Esophagus squamous epithelium (tissue), 5 donors: ENCODE data around the gene LRRC10B. TPM values are rescaled to one million over a fixed set of nuclear protein-coding genes. Genes with fewer than 3 reads are reported as not detected.

Source experiments
- DNase-seq: peaks from one replicate; lab custom pipeline; 2025; lab: John Stamatoyannopoulos, UW
- H3K27ac ChIP-seq, 4 donors: fragments of 200-600 bp; sonication (generic); one replicate each; pipeline ENCODE4 v1.5.1; 2016 to 2019; ENCODE audit warnings: mild to moderate bottlenecking in 1 of 4
- H3K27me3 ChIP-seq, 4 donors: fragments of 200-600 bp; sonication (generic); 1 replicate in 3 of 4; 2 replicates in 1 of 4; pipeline versions ENCODE4 v1.5.1 to v1.6.0; 2017 to 2021; ENCODE audit warnings: antibody characterized with exemption in 1 of 4
- H3K36me3 ChIP-seq, 3 donors: fragments of 200-600 bp; sonication (generic); one replicate each; pipeline ENCODE4 v1.5.1; 2016 to 2019
- H3K4me1 ChIP-seq, 3 donors: fragments of 200-600 bp; sonication (generic); one replicate each; pipeline ENCODE4 v1.5.1; 2017 to 2019
- H3K4me3 ChIP-seq, 4 donors: fragments of 200-600 bp; sonication (generic); 1 replicate in 3 of 4; 2 replicates in 1 of 4; pipeline ENCODE4 v1.5.1; 2016 to 2019; ENCODE audit warnings: mild to moderate bottlenecking in 2 of 4, moderate library complexity in 1 of 4
- H3K9me3 ChIP-seq, 3 donors: fragments of 200-600 bp; sonication (generic); one replicate each; pipeline ENCODE4 v1.5.1; 2016 to 2019
- CTCF ChIP-seq, 6 experiments: fragments of 450-650 bp in 4 of 6; fragments of 200-600 bp in 2 of 6; sonication (generic) in 2 of 6; IDR thresholded peaks; one replicate each; pipeline ENCODE4 v1.5.1; 2016 to 2019; ENCODE audit warnings: antibody characterized with exemption in 6 of 6, mild to moderate bottlenecking in 4 of 6, moderate library complexity in 4 of 6
- POLR2A ChIP-seq, 4 donors: fragments of 450-650 bp; IDR thresholded peaks; one replicate each; pipeline ENCODE4 v1.6.1; 2017; ENCODE audit warnings: antibody characterized with exemption in 4 of 4, mild to moderate bottlenecking in 4 of 4, moderate library complexity in 3 of 4
- WGBS, 2 donors: methylation state at CpG; one replicate each; pipeline ENCODE4 v1.1.5; 2018; 5-methylcytosine and 5-hydroxymethylcytosine counted together
- intact Hi-C: fragments of 100-400 bp; cut with DNase I; formaldehyde crosslinking; loops from one replicate; pipeline ENCODE4 v1.15.0; 2022
- total RNA-seq, 4 donors: library from RNA; depleted of rRNA; stranded (reverse); fragments of >200 nt; gene quantifications; one replicate each; pipeline ENCODE4 v1.1.0, GENCODE V29; 2016
- donor health status: DM: yes; HTN: yes; CAD: no.

The LRRC10B gene
- total RNA-seq, 4 donors from 2014 or later = 0.76 to 1.3 TPM; not detected in 2

- no peaks in the 10 kb centered on the region for H3K9me3 ChIP-seq
- H3K36me3 ChIP-seq = peaks cover 0 to 26% (median 0%) of the 10 kb centered on the region in 3 donors
- no peak for TF ChIP-seq POLR2A (IDR thresholded peaks at IDR 0.05)
- no peak for TF ChIP-seq CTCF (IDR thresholded peaks at IDR 0.05)
- DNase-seq = no peak
- H3K27me3 ChIP-seq = peaks cover 0 to 4% (median 0%) of the 10 kb centered on the region in 4 donors
- H3K4me3 ChIP-seq = no peak overlapping the region
- peak overlapping the region in 3 of 4 donors; percentile 36 to 67 (median 63) for H3K27ac ChIP-seq
- peaks cover 0 to 14% (median 8%) of the 10 kb centered on the region in 3 donors for H3K4me1 ChIP-seq
- intact Hi-C loops = loop anchor here (10.0 kb wide), 1 partner anchor 162 kb away; no protein-coding TSS in a partner anchor
- WGBS, 2 donors = 60 to 62% methylated on average over 5 of the region's 5 CpGs
These were observed 35.7 kb upstream of the LRRC10B start for GRCh38 chr11:61472868-61473267.

DNA sequence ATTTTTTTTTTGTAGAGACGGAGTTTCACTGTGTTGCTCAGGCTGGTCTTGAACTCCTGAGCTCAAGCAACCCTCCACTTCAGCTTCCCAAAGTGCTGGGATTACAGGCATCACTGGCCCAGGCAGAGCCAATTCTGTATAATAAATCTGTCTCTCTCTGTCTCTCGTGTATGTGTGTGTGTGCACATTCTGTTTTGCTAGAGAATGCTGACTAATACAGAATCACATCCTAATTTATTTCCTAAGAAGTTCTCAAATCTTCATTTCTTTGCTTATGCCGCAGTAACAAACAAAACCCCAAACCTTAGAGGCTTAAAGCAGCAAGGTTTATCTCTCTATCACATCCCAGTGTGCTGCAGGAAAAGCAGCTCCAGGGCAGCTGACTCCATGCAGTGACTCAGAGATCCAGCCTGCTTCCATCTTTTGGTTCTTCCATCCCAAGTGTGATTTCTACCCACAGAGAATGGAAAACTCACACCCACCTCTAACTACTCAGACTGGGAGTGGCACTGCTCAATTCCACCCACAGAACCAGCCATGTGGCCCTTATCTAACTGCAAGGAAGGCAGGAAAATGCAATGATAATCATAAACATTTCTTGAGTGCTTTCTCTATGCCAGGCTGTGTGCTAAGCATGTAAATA lies 35.1 kb upstream of the LRRC10B start:
- Histone ChIP-seq H3K27me3 (peaks cover 0 to 11% (median 0%) of the 10 kb centered on the region in 4 donors), H3K4me3 (no peak overlapping the region), H3K4me1 (peaks cover 0 to 17% (median 8%) of the 10 kb centered on the region in 3 donors), H3K27ac (peak overlapping the region in 1 of 4 donors; percentile 25), H3K9me3 (no peaks in the 10 kb centered on the region), H3K36me3 (peaks cover 0 to 20% (median 0%) of the 10 kb centered on the region in 3 donors)
- WGBS, 2 donors = 70 to 82% methylated on average over 3 of the region's 3 CpGs
- no peak for DNase-seq
- TF ChIP-seq CTCF (IDR thresholded peaks at IDR 0.05) = no peak
- no peak for TF ChIP-seq POLR2A (IDR thresholded peaks at IDR 0.05)
- intact Hi-C loops = loop anchor here (10.0 kb wide), 1 partner anchor 161 kb away; no protein-coding TSS in a partner anchor

DNA sequence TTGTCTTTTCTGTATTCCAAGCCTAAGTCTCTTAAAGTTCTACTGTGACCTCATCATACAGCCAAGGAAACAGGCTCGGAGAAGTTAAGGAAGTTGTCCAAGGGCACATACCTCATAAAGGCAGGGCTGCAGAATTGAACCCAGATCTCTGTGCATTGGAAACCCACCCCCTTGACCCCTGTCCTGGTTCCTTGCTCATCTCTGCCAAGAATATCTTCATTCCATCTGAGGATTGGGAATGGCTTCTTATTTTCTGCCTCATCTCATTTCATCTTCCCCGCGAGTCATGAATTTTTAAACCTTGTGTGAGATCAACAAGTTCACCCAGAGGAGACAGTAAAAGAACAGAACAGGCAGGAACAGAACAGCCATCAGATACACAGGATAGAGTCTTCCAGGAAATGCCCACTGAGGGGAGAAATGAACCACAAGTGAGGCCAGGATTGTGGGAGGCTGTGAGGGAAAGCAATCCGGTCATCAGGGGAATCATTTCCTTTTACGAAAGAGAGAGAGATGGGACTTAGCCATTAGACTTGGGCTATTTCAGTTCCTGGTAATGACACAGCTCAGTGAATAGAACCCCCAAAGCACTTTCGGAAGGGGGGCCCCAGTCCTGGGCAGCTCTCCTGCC lies 34.4 kb upstream of the LRRC10B start:
- Histone ChIP-seq H3K9me3 (no peaks in the 10 kb centered on the region), H3K27me3 (peaks cover 0 to 17% (median 0%) of the 10 kb centered on the region in 4 donors), H3K4me3 (no peak overlapping the region), H3K36me3 (peaks cover 0 to 14% (median 0%) of the 10 kb centered on the region in 3 donors), H3K4me1 (peaks cover 0 to 17% (median 8%) of the 10 kb centered on the region in 3 donors), H3K27ac (peak overlapping the region in 1 of 4 donors; percentile 53)
- intact Hi-C loops = loop anchor here (10.0 kb wide), 1 partner anchor 161 kb away; no protein-coding TSS in a partner anchor
- WGBS, 2 donors = 82 to 83% methylated on average over 5 to 6 of the region's 6 CpGs
- DNase-seq = no peak
- TF ChIP-seq CTCF (IDR thresholded peaks at IDR 0.05) = no peak

GRCh38 chr11:61475433-61475832 lies 33.1 kb upstream of the LRRC10B start:
- DNase-seq = no peak
- peaks cover 0 to 23% (median 0%) of the 10 kb centered on the region in 4 donors for H3K27me3 ChIP-seq
- no peak overlapping the region for H3K4me3 ChIP-seq
- H3K4me1 ChIP-seq = peaks cover 0 to 17% (median 8%) of the 10 kb centered on the region in 3 donors
- TF ChIP-seq CTCF (IDR thresholded peaks at IDR 0.05) = no peak
- no peak for TF ChIP-seq POLR2A (IDR thresholded peaks at IDR 0.05)
- peaks cover 0 to 7% (median 0%) of the 10 kb centered on the region in 3 donors for H3K36me3 ChIP-seq
- no peak overlapping the region for H3K27ac ChIP-seq
- WGBS, 2 donors = 86 to 100% methylated on average over 1 of the region's 1 CpG
- H3K9me3 ChIP-seq = no peaks in the 10 kb centered on the region
- intact Hi-C loops = loop anchor here (5.0 to 10.0 kb wide), 2 partner anchors 42 to 159 kb away; no protein-coding TSS in a partner anchor
